Epithelial cell of proximal tubule (primary cell): Measurements from ENCODE around the gene XYLB. TPM values are rescaled to one million over a fixed set of nuclear protein-coding genes. Genes with fewer than 3 reads are reported as not detected.

Experiments
- DNase-seq: peaks from one replicate; pipeline ENCODE4 v3.0.0-alpha.2; 2011; ENCODE audit warnings: low read depth
- H3K4me3 ChIP-seq: 2 replicates; pipeline ENCODE4 v1.5.1; 2011; ENCODE audit warnings: low read depth, mild to moderate bottlenecking, low read length
- total RNA-seq: library from RNA; depleted of rRNA; stranded (reverse); fragments of >200 nt; gene quantifications from 2 replicates; pipeline ENCODE4 v1.2.3, GENCODE V29; 2015
- TF ChIP-seq, protein P1 (sequence below): conservative IDR thresholded peaks from 2 replicates; pipeline ENCODE4 v1.5.1; 2012; ENCODE audit warnings: low read depth, mild to moderate bottlenecking, low read length

XYLB gene
- total RNA-seq, 1 donor from 2014 or later, result 7.8 TPM

- H3K4me3 ChIP-seq, result no peak overlapping the region
- TF ChIP-seq, protein P1, sequence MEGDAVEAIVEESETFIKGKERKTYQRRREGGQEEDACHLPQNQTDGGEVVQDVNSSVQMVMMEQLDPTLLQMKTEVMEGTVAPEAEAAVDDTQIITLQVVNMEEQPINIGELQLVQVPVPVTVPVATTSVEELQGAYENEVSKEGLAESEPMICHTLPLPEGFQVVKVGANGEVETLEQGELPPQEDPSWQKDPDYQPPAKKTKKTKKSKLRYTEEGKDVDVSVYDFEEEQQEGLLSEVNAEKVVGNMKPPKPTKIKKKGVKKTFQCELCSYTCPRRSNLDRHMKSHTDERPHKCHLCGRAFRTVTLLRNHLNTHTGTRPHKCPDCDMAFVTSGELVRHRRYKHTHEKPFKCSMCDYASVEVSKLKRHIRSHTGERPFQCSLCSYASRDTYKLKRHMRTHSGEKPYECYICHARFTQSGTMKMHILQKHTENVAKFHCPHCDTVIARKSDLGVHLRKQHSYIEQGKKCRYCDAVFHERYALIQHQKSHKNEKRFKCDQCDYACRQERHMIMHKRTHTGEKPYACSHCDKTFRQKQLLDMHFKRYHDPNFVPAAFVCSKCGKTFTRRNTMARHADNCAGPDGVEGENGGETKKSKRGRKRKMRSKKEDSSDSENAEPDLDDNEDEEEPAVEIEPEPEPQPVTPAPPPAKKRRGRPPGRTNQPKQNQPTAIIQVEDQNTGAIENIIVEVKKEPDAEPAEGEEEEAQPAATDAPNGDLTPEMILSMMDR, result no peak
- no peak for DNase-seq
These were observed 6.6 kb downstream of the XYLB start for GRCh38 chr3:38353151-38353550.

- no peak overlapping the region for H3K4me3 ChIP-seq
- DNase-seq, result no peak
- TF ChIP-seq, protein P1, result no peak
These were observed 8.2 kb downstream of the XYLB start for GRCh38 chr3:38354588-38355330.

GRCh38 chr3:38359038-38359437, 12.5 kb downstream of the XYLB start:
- no peak overlapping the region for H3K4me3 ChIP-seq
- DNase-seq, result no peak
- TF ChIP-seq, protein P1, result no peak

GRCh38 chr3:38360345-38360744, 13.8 kb downstream of the XYLB start:
- H3K4me3 ChIP-seq, result no peak overlapping the region
- DNase-seq, result no peak
- TF ChIP-seq, protein P1, result no peak

DNA sequence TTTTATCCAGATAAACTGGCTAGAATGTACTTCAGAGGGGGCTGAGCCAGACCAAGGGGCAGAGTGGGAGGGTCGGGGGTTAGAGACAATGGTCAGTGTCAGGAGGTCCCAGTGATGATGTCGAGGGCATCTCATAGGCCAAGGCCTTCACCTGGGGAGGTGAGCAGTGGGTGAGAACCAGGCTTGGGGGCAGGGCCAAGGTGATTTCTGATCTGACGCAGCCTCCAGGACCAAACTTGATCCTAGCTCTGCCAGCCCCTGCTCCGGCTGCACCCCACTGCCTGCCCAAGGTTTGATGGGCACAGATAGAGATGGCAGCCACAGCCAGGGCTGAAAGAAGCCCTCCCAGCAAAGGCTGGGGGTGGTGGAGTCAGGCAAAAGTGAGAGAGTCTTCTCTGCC, 14.9 kb downstream of the XYLB start:
- DNase-seq, result no peak
- H3K4me3 ChIP-seq, result no peak overlapping the region
- TF ChIP-seq, protein P1, result no peak

- TF ChIP-seq, protein P1, result no peak
- DNase-seq, result no peak
- no peak overlapping the region for H3K4me3 ChIP-seq
These were observed 16.2 kb downstream of the XYLB start for GRCh38 chr3:38362825-38363224.
